HEK293 (cell line): ENCODE measurements around the gene PRLR.

ENCODE experiments used
- CTCF ChIA-PET: fragments of 350-600 bp; formaldehyde crosslinking; extraction: SDS; loops from one replicate; lab custom pipeline; 2021; ENCODE audit warnings: antibody characterized with exemption; lab: Yijun Ruan, JAX
- POLR2A ChIA-PET: fragments of 300-600 bp; formaldehyde crosslinking; extraction: SDS; loops from one replicate; lab custom pipeline; 2020; ENCODE audit warnings: antibody characterized with exemption, inconsistent platforms; lab: Yijun Ruan, JAX
- H3K27ac ChIP-seq: fragments of 200-500 bp; sonication (Bioruptor generic); 2 replicates; pipeline ENCODE4 v1.5.1; 2014; ENCODE audit warnings: low read depth, low read length, control low read depth, inconsistent platforms; ENCODE audit errors: extremely low read depth
- H3K36me3 ChIP-seq, 2 experiments: fragments of 200-500 bp in 1 of 2; sonication (Bioruptor generic) in 1 of 2; 1 replicate in 1 of 2; 2 replicates in 1 of 2; pipeline ENCODE4 v1.5.1; 2014 to 2017; ENCODE audit warnings: inconsistent platforms in 2 of 2, low read length in 2 of 2; ENCODE audit not compliant: control insufficient read depth in 2 of 2, insufficient read depth in 1 of 2
- H3K4me1 ChIP-seq: fragments of 200-500 bp; sonication (Bioruptor generic); 2 replicates; pipeline ENCODE4 v1.5.1; 2014; ENCODE audit warnings: mild to moderate bottlenecking, low read length, inconsistent platforms; ENCODE audit not compliant: control insufficient read depth, insufficient read depth
- H3K4me3 ChIP-seq: 2 replicates; pipeline ENCODE4 v1.5.1; 2011; ENCODE audit warnings: low read depth, mild to moderate bottlenecking, control low read depth, low read length, moderate library complexity
- H3K9me3 ChIP-seq: fragments of 200-500 bp; sonication (Bioruptor generic); 2 replicates; pipeline ENCODE4 v1.5.1; 2014; ENCODE audit warnings: low read depth, low read length, inconsistent platforms; ENCODE audit not compliant: control insufficient read depth, insufficient read depth
- IKZF3 ChIP-seq: fragments of 450-650 bp; IDR thresholded peaks from 2 replicates; pipeline ENCODE4 v1.5.0; 2018; ENCODE audit warnings: missing biosample characterization, mild to moderate bottlenecking, missing genetic modification characterization, moderate library complexity
- KLF1 ChIP-seq: fragments of 450-650 bp; formaldehyde crosslinking; IDR thresholded peaks from 2 replicates; pipeline ENCODE4 v1.5.1; 2016; ENCODE audit warnings: missing biosample characterization, missing genetic modification characterization
- KLF10 ChIP-seq: fragments of 450-650 bp; IDR thresholded peaks from 2 replicates; pipeline ENCODE4 v1.5.1; 2018; ENCODE audit warnings: missing biosample characterization, mild to moderate bottlenecking, missing genetic modification characterization
- KLF9 ChIP-seq: fragments of 450-650 bp; formaldehyde crosslinking; IDR thresholded peaks from 2 replicates; pipeline ENCODE4 v1.5.1; 2016; ENCODE audit warnings: missing biosample characterization, missing genetic modification characterization, low read depth
- ZBTB17 ChIP-seq: fragments of 450-650 bp; formaldehyde crosslinking; IDR thresholded peaks from 2 replicates; pipeline ENCODE4 v1.5.1; 2016; ENCODE audit warnings: missing biosample characterization, missing genetic modification characterization
- ZBTB8A ChIP-seq: fragments of 450-650 bp; formaldehyde crosslinking; IDR thresholded peaks from 2 replicates; pipeline ENCODE4 v1.5.1; 2016; ENCODE audit warnings: missing biosample characterization, missing genetic modification characterization
- ZFHX2 ChIP-seq: fragments of 450-650 bp; formaldehyde crosslinking; conservative IDR thresholded peaks from 2 replicates; pipeline ENCODE4 v1.5.1; 2016; ENCODE audit warnings: missing biosample characterization, missing genetic modification characterization
- ZNF155 ChIP-seq: fragments of 450-650 bp; formaldehyde crosslinking; IDR thresholded peaks from 2 replicates; pipeline ENCODE4 v1.5.1; 2016; ENCODE audit warnings: missing biosample characterization, missing genetic modification characterization
- ZNF19 ChIP-seq: fragments of 450-650 bp; formaldehyde crosslinking; IDR thresholded peaks from 2 replicates; pipeline ENCODE4; 2016; ENCODE audit warnings: missing biosample characterization, missing genetic modification characterization, low read depth
- ZNF239 ChIP-seq: fragments of 450-650 bp; formaldehyde crosslinking; IDR thresholded peaks from 2 replicates; pipeline ENCODE4 v1.5.1; 2016; ENCODE audit warnings: missing biosample characterization, missing genetic modification characterization
- ZNF302 ChIP-seq: fragments of 450-650 bp; formaldehyde crosslinking; IDR thresholded peaks from 2 replicates; pipeline ENCODE4 v1.5.1; 2016; ENCODE audit warnings: missing biosample characterization, missing genetic modification characterization, low read depth
- ZNF324 ChIP-seq: fragments of 450-650 bp; formaldehyde crosslinking; IDR thresholded peaks from 2 replicates; pipeline ENCODE4 v1.5.1; 2016; ENCODE audit warnings: missing biosample characterization, missing genetic modification characterization
- ZNF561 ChIP-seq: fragments of 450-650 bp; IDR thresholded peaks from 2 replicates; pipeline ENCODE4 v1.5.1; 2018; ENCODE audit warnings: missing biosample characterization, missing genetic modification characterization, borderline replicate concordance
- ZNF837 ChIP-seq: fragments of 450-650 bp; formaldehyde crosslinking; IDR thresholded peaks from 2 replicates; pipeline ENCODE4 v1.5.1; 2016; ENCODE audit warnings: missing biosample characterization, missing genetic modification characterization
- TF ChIP-seq, protein P1 (sequence below): fragments of 450-650 bp; formaldehyde crosslinking; IDR thresholded peaks from 2 replicates; pipeline ENCODE4 v1.5.1; 2016; ENCODE audit warnings: missing biosample characterization, missing genetic modification characterization, borderline replicate concordance
- TF ChIP-seq, protein P2 (sequence below): fragments of 450-650 bp; formaldehyde crosslinking; IDR thresholded peaks from 2 replicates; pipeline ENCODE4 v1.5.1; 2017; ENCODE audit warnings: missing biosample characterization, missing genetic modification characterization
- TF ChIP-seq, protein P3 (sequence below): fragments of 450-650 bp; formaldehyde crosslinking; IDR thresholded peaks from 2 replicates; pipeline ENCODE4 v1.5.1; 2016; ENCODE audit warnings: missing biosample characterization, missing genetic modification characterization
- TF ChIP-seq, protein P4 (sequence below): fragments of 450-650 bp; formaldehyde crosslinking; IDR thresholded peaks from 2 replicates; pipeline ENCODE4 v1.5.1; 2016; ENCODE audit warnings: missing biosample characterization, missing genetic modification characterization
- TF ChIP-seq, protein P5 (sequence below): fragments of 450-650 bp; formaldehyde crosslinking; IDR thresholded peaks from 2 replicates; pipeline ENCODE4 v1.5.1; 2016; ENCODE audit warnings: missing biosample characterization, missing genetic modification characterization
- TF ChIP-seq, protein P6 (sequence below): fragments of 450-650 bp; formaldehyde crosslinking; IDR thresholded peaks from 2 replicates; pipeline ENCODE4 v1.5.1; 2016; ENCODE audit warnings: missing biosample characterization, missing genetic modification characterization, low read depth

PRLR gene

DNA sequence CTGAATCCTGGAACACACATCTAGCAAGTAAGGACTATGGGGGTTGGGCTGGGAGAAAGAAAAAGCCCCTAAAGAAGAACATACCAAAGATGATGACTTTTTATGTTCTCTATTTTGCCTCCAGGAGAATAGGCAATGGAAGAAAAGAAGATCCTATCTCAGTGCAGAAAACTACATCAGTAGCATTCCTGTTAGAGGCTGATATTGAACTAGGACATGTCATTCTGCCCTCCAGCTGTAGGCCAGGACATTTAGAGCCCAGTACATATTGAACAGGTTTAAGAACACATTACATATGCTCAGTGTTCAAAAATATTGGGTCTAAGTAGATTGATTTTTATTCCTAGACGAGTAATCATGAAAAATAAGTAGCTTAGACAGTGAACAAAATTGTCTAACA, 24.7 kb downstream of the PRLR start (continued):
- no peak for TF ChIP-seq ZNF837 (tag by site-specific recombination)

DNA sequence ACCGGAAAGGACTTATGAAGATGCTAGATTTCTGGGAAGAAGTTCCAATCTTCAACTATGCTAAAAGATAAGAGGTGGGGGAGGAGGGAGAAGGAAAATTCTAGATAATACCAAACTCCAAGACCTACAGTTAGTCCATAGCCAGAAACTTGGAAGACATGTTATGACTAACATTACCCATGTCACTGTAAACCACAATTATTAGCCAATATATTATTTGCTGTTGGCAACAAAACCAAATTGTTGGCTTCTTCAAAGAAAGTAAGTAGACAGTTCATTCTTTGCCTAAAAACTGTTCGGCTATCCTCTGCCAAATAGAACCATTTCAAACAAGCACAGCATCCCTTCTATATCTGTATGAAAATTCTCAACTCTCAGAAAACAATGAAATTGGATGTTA, 25.1 kb downstream of the PRLR start:
- Histone ChIP-seq H3K4me1 (no peaks in the 10 kb centered on the region), H3K4me3 (no peak overlapping the region), H3K9me3 (no peaks in the 10 kb centered on the region), H3K36me3 (no peaks in the 10 kb centered on the region), H3K27ac (no peak overlapping the region)
- CTCF ChIA-PET = no interaction called here
- TF ChIP-seq, protein P1, sequence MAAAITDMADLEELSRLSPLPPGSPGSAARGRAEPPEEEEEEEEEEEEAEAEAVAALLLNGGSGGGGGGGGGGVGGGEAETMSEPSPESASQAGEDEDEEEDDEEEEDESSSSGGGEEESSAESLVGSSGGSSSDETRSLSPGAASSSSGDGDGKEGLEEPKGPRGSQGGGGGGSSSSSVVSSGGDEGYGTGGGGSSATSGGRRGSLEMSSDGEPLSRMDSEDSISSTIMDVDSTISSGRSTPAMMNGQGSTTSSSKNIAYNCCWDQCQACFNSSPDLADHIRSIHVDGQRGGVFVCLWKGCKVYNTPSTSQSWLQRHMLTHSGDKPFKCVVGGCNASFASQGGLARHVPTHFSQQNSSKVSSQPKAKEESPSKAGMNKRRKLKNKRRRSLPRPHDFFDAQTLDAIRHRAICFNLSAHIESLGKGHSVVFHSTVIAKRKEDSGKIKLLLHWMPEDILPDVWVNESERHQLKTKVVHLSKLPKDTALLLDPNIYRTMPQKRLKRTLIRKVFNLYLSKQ = no peak
- no peak for TF ChIP-seq ZNF561
- no peak for TF ChIP-seq ZNF19
- TF ChIP-seq, protein P2, sequence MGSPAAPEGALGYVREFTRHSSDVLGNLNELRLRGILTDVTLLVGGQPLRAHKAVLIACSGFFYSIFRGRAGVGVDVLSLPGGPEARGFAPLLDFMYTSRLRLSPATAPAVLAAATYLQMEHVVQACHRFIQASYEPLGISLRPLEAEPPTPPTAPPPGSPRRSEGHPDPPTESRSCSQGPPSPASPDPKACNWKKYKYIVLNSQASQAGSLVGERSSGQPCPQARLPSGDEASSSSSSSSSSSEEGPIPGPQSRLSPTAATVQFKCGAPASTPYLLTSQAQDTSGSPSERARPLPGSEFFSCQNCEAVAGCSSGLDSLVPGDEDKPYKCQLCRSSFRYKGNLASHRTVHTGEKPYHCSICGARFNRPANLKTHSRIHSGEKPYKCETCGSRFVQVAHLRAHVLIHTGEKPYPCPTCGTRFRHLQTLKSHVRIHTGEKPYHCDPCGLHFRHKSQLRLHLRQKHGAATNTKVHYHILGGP = no peak
- TF ChIP-seq, protein P3, sequence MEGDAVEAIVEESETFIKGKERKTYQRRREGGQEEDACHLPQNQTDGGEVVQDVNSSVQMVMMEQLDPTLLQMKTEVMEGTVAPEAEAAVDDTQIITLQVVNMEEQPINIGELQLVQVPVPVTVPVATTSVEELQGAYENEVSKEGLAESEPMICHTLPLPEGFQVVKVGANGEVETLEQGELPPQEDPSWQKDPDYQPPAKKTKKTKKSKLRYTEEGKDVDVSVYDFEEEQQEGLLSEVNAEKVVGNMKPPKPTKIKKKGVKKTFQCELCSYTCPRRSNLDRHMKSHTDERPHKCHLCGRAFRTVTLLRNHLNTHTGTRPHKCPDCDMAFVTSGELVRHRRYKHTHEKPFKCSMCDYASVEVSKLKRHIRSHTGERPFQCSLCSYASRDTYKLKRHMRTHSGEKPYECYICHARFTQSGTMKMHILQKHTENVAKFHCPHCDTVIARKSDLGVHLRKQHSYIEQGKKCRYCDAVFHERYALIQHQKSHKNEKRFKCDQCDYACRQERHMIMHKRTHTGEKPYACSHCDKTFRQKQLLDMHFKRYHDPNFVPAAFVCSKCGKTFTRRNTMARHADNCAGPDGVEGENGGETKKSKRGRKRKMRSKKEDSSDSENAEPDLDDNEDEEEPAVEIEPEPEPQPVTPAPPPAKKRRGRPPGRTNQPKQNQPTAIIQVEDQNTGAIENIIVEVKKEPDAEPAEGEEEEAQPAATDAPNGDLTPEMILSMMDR = no peak
- TF ChIP-seq ZNF155 (tag by site-specific recombination) = no peak
- TF ChIP-seq ZBTB8A (tag by site-specific recombination) = no peak
- TF ChIP-seq ZFHX2 (tag by site-specific recombination) = no peak
- TF ChIP-seq IKZF3 (tag by site-specific recombination) = no peak
- TF ChIP-seq ZNF302 = no peak
- TF ChIP-seq ZNF324 (tag by site-specific recombination) = no peak
- TF ChIP-seq ZBTB17 (tag by site-specific recombination) = no peak
- TF ChIP-seq KLF10 = no peak
- no peak for TF ChIP-seq ZNF239 (tag by site-specific recombination)
- TF ChIP-seq, protein P4, sequence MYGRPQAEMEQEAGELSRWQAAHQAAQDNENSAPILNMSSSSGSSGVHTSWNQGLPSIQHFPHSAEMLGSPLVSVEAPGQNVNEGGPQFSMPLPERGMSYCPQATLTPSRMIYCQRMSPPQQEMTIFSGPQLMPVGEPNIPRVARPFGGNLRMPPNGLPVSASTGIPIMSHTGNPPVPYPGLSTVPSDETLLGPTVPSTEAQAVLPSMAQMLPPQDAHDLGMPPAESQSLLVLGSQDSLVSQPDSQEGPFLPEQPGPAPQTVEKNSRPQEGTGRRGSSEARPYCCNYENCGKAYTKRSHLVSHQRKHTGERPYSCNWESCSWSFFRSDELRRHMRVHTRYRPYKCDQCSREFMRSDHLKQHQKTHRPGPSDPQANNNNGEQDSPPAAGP (tag by site-specific recombination) = no peak
- no peak for TF ChIP-seq KLF9
- TF ChIP-seq, protein P5, sequence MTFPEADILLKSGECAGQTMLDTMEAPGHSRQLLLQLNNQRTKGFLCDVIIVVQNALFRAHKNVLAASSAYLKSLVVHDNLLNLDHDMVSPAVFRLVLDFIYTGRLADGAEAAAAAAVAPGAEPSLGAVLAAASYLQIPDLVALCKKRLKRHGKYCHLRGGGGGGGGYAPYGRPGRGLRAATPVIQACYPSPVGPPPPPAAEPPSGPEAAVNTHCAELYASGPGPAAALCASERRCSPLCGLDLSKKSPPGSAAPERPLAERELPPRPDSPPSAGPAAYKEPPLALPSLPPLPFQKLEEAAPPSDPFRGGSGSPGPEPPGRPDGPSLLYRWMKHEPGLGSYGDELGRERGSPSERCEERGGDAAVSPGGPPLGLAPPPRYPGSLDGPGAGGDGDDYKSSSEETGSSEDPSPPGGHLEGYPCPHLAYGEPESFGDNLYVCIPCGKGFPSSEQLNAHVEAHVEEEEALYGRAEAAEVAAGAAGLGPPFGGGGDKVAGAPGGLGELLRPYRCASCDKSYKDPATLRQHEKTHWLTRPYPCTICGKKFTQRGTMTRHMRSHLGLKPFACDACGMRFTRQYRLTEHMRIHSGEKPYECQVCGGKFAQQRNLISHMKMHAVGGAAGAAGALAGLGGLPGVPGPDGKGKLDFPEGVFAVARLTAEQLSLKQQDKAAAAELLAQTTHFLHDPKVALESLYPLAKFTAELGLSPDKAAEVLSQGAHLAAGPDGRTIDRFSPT (tag by site-specific recombination) = no peak
- TF ChIP-seq KLF1 (tag by site-specific recombination) = no peak
- TF ChIP-seq, protein P6, sequence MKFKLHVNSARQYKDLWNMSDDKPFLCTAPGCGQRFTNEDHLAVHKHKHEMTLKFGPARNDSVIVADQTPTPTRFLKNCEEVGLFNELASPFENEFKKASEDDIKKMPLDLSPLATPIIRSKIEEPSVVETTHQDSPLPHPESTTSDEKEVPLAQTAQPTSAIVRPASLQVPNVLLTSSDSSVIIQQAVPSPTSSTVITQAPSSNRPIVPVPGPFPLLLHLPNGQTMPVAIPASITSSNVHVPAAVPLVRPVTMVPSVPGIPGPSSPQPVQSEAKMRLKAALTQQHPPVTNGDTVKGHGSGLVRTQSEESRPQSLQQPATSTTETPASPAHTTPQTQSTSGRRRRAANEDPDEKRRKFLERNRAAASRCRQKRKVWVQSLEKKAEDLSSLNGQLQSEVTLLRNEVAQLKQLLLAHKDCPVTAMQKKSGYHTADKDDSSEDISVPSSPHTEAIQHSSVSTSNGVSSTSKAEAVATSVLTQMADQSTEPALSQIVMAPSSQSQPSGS (tag by site-specific recombination) = no peak
- POLR2A ChIA-PET = no interaction called here
